Measurements from ENCODE around the gene NODAL. TPM values are rescaled to one million over a fixed set of nuclear protein-coding genes. Genes with fewer than 3 reads are reported as not detected.

NODAL gene
- total RNA-seq, 4 donors from 2014 or later = not detected

- Histone ChIP-seq H3K36me3 (no peaks in the 10 kb centered on the region), H3K4me1 (no peaks in the 10 kb centered on the region), H3K27ac (no peak overlapping the region), H3K27me3 (no peaks in the 10 kb centered on the region), H3K4me3 (no peak overlapping the region), H3K9me3 (no peaks in the 10 kb centered on the region)
- intact Hi-C loops (cut with DNase I; ENCODE audit: low total_unique reads) = no loop called here
- peak; percentile 54 to 70 for DNase-seq
- TF ChIP-seq CTCF (IDR thresholded peaks at IDR 0.05) (no peak), POLR2A (IDR thresholded peaks at IDR 0.05) (no peak)
These were observed 21.0 kb upstream of the NODAL start for GRCh38 chr10:70462349-70462984.

- H3K36me3 ChIP-seq = no peaks in the 10 kb centered on the region
- intact Hi-C loops (cut with DNase I; ENCODE audit: low total_unique reads) = no loop called here
- no peaks in the 10 kb centered on the region for H3K27me3 ChIP-seq
- no peaks in the 10 kb centered on the region for H3K9me3 ChIP-seq
- no peaks in the 10 kb centered on the region for H3K4me1 ChIP-seq
- no peak for TF ChIP-seq POLR2A (IDR thresholded peaks at IDR 0.05)
- TF ChIP-seq CTCF (IDR thresholded peaks at IDR 0.05) = peak; percentile 68 to 88 (median 78)
- DNase-seq = peak; percentile 42 to 60
- no peak overlapping the region for H3K27ac ChIP-seq
- no peak overlapping the region for H3K4me3 ChIP-seq
These were observed 20.2 kb upstream of the NODAL start for GRCh38 chr10:70461397-70462348.

GRCh38 chr10:70459774-70460490 is 18.5 kb upstream of the NODAL start:
- no peak for DNase-seq
- Histone ChIP-seq H3K4me3 (no peak overlapping the region), H3K9me3 (no peaks in the 10 kb centered on the region), H3K27me3 (no peaks in the 10 kb centered on the region), H3K4me1 (no peaks in the 10 kb centered on the region), H3K36me3 (no peaks in the 10 kb centered on the region), H3K27ac (no peak overlapping the region)
- no peak for TF ChIP-seq POLR2A (IDR thresholded peaks at IDR 0.05)
- TF ChIP-seq CTCF (IDR thresholded peaks at IDR 0.05) = no peak
- intact Hi-C loops (cut with DNase I; ENCODE audit: low total_unique reads) = no loop called here

- Histone ChIP-seq H3K27ac (peak overlapping the region; percentile 22 to 62), H3K36me3 (no peaks in the 10 kb centered on the region), H3K9me3 (no peaks in the 10 kb centered on the region), H3K27me3 (no peaks in the 10 kb centered on the region), H3K4me3 (no peak overlapping the region), H3K4me1 (no peaks in the 10 kb centered on the region)
- TF ChIP-seq POLR2A (IDR thresholded peaks at IDR 0.05) = no peak
- TF ChIP-seq CTCF (IDR thresholded peaks at IDR 0.05) = no peak
- intact Hi-C loops (cut with DNase I; ENCODE audit: low total_unique reads) = no loop called here
- DNase-seq = no peak
These were observed 17.7 kb upstream of the NODAL start for GRCh38 chr10:70459061-70459773.
